ENCODE data around the gene ZBTB42.

DNA sequence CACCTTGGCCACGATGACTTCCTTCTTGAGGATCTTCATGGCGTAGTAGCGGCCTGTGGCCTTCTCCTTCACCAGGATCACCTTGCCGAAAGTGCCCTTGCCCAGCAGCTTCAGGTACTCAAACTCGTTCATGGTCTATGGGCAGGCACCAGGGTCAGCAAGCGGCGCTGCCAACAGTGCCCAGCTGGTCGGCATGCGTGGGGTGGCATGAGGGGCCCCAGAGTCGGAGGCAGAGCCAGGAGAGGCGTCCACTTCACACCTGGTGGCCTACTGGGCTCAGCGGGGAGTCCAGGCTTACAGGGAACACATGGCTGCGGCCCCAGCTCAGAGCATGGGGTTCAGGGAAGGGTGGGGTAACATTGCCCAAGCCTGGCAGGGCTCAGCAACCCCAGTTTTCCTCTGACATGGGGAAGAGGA, 25.8 kb upstream of the ZBTB42 start:
- TF ChIP-seq, protein P1, sequence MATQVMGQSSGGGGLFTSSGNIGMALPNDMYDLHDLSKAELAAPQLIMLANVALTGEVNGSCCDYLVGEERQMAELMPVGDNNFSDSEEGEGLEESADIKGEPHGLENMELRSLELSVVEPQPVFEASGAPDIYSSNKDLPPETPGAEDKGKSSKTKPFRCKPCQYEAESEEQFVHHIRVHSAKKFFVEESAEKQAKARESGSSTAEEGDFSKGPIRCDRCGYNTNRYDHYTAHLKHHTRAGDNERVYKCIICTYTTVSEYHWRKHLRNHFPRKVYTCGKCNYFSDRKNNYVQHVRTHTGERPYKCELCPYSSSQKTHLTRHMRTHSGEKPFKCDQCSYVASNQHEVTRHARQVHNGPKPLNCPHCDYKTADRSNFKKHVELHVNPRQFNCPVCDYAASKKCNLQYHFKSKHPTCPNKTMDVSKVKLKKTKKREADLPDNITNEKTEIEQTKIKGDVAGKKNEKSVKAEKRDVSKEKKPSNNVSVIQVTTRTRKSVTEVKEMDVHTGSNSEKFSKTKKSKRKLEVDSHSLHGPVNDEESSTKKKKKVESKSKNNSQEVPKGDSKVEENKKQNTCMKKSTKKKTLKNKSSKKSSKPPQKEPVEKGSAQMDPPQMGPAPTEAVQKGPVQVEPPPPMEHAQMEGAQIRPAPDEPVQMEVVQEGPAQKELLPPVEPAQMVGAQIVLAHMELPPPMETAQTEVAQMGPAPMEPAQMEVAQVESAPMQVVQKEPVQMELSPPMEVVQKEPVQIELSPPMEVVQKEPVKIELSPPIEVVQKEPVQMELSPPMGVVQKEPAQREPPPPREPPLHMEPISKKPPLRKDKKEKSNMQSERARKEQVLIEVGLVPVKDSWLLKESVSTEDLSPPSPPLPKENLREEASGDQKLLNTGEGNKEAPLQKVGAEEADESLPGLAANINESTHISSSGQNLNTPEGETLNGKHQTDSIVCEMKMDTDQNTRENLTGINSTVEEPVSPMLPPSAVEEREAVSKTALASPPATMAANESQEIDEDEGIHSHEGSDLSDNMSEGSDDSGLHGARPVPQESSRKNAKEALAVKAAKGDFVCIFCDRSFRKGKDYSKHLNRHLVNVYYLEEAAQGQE (IDR thresholded peaks at IDR 0.05; ENCODE audit: low read depth): no peak
- TF ChIP-seq CEBPB (IDR thresholded peaks at IDR 0.05): no peak
- TF ChIP-seq EP300 (IDR thresholded peaks at IDR 0.05; ENCODE audit: borderline replicate concordance): no peak
- TF ChIP-seq TAF1 (IDR thresholded peaks at IDR 0.05; ENCODE audit: low read depth): no peak
- TF ChIP-seq ZBTB7A (IDR thresholded peaks at IDR 0.05; ENCODE audit: low read depth): no peak
- no peak; the same call in 1 of the 2 replicates for TF ChIP-seq NFIC (IDR thresholded peaks at IDR 0.05)

Data from Ishikawa (cell line).